Activated CD4-positive, alpha-beta T cell treated with anti-CD3 and anti-CD28 coated beads for 36 hours (primary cell): Measurements from ENCODE around the gene MYCBP2. TPM values are rescaled to one million over a fixed set of nuclear protein-coding genes. Genes with fewer than 3 reads are reported as not detected.

Experiments
- ATAC-seq: fragments of 200-7000 bp; cut with Tn5 transposase; one replicate; pipeline ENCODE4 v1.10.0; 2021; ENCODE audit warnings: mild to moderate bottlenecking, moderate library complexity
- CTCF ChIA-PET: fragments of 350-600 bp; sonication (Branson Sonifier 250); formaldehyde crosslinking; loops from one replicate; lab custom pipeline; 2021; ENCODE audit warnings: antibody characterized with exemption; lab: Charles Lee
- POLR2A ChIA-PET: fragments of 350-600 bp; sonication (Branson Sonifier 250); formaldehyde crosslinking; loops from one replicate; lab custom pipeline; 2021; ENCODE audit warnings: antibody characterized with exemption, inconsistent platforms; lab: Charles Lee
- DNase-seq: peaks from one replicate; pipeline ENCODE4 v3.0.0-alpha.2; 2020
- H3K27ac Mint-ChIP-seq: one replicate; pipeline ENCODE4 v1.8.0; 2021; ENCODE audit warnings: mixed read lengths
- H3K27me3 Mint-ChIP-seq: one replicate; pipeline ENCODE4 v1.8.0; 2021; ENCODE audit warnings: mixed read lengths
- H3K36me3 Mint-ChIP-seq: one replicate; pipeline ENCODE4 v1.8.0; 2021; ENCODE audit warnings: low read depth, mixed read lengths
- H3K4me1 Mint-ChIP-seq: one replicate; pipeline ENCODE4 v1.8.0; 2021; ENCODE audit warnings: mixed read lengths
- H3K4me3 Mint-ChIP-seq: one replicate; pipeline ENCODE4 v1.8.0; 2021; ENCODE audit warnings: mild to moderate bottlenecking, moderate library complexity, mixed read lengths
- H3K9me3 Mint-ChIP-seq: one replicate; pipeline ENCODE4 v1.8.0; 2021; ENCODE audit warnings: low read depth, mixed read lengths
- intact Hi-C, 2 experiments: fragments of 100-400 bp; cut with DNase I in 1 of 2; cut with micrococcal nuclease in 1 of 2; formaldehyde crosslinking; loops; one replicate each; pipeline versions ENCODE4 v1.14.2 to v1.15.1; 2022 to 2024; cut with DNase I, micrococcal nuclease
- total RNA-seq, 2 experiments: library from RNA; stranded (reverse); gene quantifications; one replicate each; pipeline ENCODE4 v1.2.3, GENCODE V29; 2021

The MYCBP2 gene
- total RNA-seq, 2 experiments from 2014 or later: 71.3 to 85.9 TPM

- ChIA-PET CTCF (interaction anchor here (0.6 to 0.9 kb wide), 3 partner anchors 10 to 356 kb away, joined by 3 to 5 read pairs (median 4); partner anchors contain the start of gene MYCBP2), POLR2A (no interaction called here)
- Mint-ChIP-seq H3K4me1 (peaks cover 17% of the 10 kb centered on the region), H3K9me3 (no peaks in the 10 kb centered on the region), H3K36me3 (no peaks in the 10 kb centered on the region), H3K4me3 (no peak overlapping the region), H3K27ac (no peak overlapping the region), H3K27me3 (no peaks in the 10 kb centered on the region)
- DNase-seq (no peak), ATAC-seq (no peak)
- intact Hi-C loops: no loop called here
Observed at GRCh38 chr13:77337159-77337558, 10.3 kb upstream of the MYCBP2 start.

DNA sequence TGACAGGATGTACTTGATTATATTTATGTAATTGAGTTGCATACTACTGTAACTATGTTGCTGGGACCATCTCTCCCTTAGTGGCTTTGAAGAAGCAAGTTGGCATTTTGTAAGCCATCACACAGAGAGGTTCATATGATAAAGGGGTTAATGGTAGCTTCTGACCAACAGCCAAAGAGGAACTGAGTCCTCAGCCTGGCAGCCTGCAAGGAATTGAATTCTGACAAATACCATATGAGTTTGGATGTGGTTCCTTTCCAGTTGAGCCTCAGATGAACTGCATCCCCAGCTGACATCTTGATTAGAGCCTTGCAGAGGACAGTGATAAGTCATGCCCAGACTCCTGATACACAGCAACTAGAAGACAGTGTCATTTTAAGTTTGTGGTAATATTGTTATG lies 8.6 kb upstream of the MYCBP2 start:
- DNase-seq (no peak), ATAC-seq (no peak)
- intact Hi-C loops: no loop called here
- no peaks in the 10 kb centered on the region for H3K27me3 Mint-ChIP-seq
- H3K9me3 Mint-ChIP-seq: no peaks in the 10 kb centered on the region
- no peak overlapping the region for H3K27ac Mint-ChIP-seq
- H3K4me3 Mint-ChIP-seq: no peak overlapping the region
- CTCF ChIA-PET: interaction anchor here (1.0 kb wide), 2 partner anchors 9 to 10 kb away, joined by 3 read pairs; partner anchors contain the start of gene MYCBP2
- POLR2A ChIA-PET: no interaction called here
- H3K36me3 Mint-ChIP-seq: no peaks in the 10 kb centered on the region
- H3K4me1 Mint-ChIP-seq: peaks cover 26% of the 10 kb centered on the region

- Mint-ChIP-seq H3K27ac (no peak overlapping the region), H3K4me1 (peaks cover 21% of the 10 kb centered on the region), H3K4me3 (no peak overlapping the region), H3K36me3 (no peaks in the 10 kb centered on the region), H3K27me3 (no peaks in the 10 kb centered on the region), H3K9me3 (no peaks in the 10 kb centered on the region)
- DNase-seq (no peak), ATAC-seq (no peak)
- ChIA-PET POLR2A (interaction anchor here (0.6 kb wide), 1 partner anchor 55 kb away, joined by 3 read pairs; no protein-coding TSS in a partner anchor), CTCF (interaction anchor here (0.6 to 1.9 kb wide), 4 partner anchors 12 to 315 kb away, joined by 3 to 5 read pairs (median 4); no protein-coding TSS in a partner anchor)
- intact Hi-C loops: no loop called here
Observed at GRCh38 chr13:77333594-77333993, 6.7 kb upstream of the MYCBP2 start.

DNA sequence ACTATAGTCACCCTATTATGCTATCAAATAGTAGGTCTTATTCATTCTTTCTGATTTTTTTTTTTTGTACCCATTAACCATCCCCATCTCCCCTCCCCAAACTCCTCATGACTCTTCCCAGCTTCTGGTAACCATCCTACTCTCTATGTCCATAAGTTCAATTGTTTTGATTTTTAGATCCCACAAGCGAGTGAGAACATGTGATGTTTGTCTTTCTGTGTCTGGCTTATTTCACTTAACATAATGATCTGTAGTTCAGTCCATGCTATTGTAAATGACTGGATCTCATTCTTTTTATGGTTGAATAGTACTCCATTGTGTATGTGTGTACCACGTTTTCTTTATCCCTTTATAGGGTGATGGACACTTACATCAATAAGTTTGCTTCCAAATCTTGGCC lies 4.5 kb upstream of the MYCBP2 start:
- no peak for DNase-seq
- Mint-ChIP-seq H3K36me3 (no peaks in the 10 kb centered on the region), H3K9me3 (no peaks in the 10 kb centered on the region), H3K4me1 (peaks cover 35% of the 10 kb centered on the region), H3K27me3 (no peaks in the 10 kb centered on the region), H3K27ac (peak overlapping the region; percentile 24), H3K4me3 (no peak overlapping the region)
- CTCF ChIA-PET: interaction anchor here (1.0 kb wide), 1 partner anchor 146 kb away, joined by 3 read pairs; no protein-coding TSS in a partner anchor
- POLR2A ChIA-PET: no interaction called here
- ATAC-seq: no peak
- intact Hi-C loops: no loop called here

- Mint-ChIP-seq H3K27me3 (no peaks in the 10 kb centered on the region), H3K27ac (peak overlapping the region; percentile 96), H3K4me3 (peak overlapping the region; percentile 95), H3K4me1 (peaks cover 35% of the 10 kb centered on the region), H3K9me3 (no peaks in the 10 kb centered on the region), H3K36me3 (no peaks in the 10 kb centered on the region)
- ATAC-seq (peak; percentile 0), DNase-seq (no peak)
- CTCF ChIA-PET: interaction anchor here (0.5 to 1.4 kb wide), 10 partner anchors 10 to 1266 kb away, joined by 3 to 8 read pairs (median 3); no protein-coding TSS in a partner anchor
- intact Hi-C loops: loop anchor here (1.0 to 10.0 kb wide), 8 partner anchors 15 to 1795 kb away; partner anchors contain the start of genes SLAIN1 (in 2 of the 2), COMMD6 (in 1 of the 2), FBXL3 (in 1 of the 2) and KCTD12 (in 1 of the 2)
- POLR2A ChIA-PET: interaction anchor here (0.9 to 1.4 kb wide), 4 partner anchors 11 to 148 kb away, joined by 3 to 8 read pairs (median 4); no protein-coding TSS in a partner anchor
Observed at GRCh38 chr13:77329911-77330584, 3.2 kb upstream of the MYCBP2 start.

GRCh38 chr13:77329133-77329910 lies 2.4 kb upstream of the MYCBP2 start:
- peaks cover 42% of the 10 kb centered on the region for H3K4me1 Mint-ChIP-seq
- peak overlapping the region; percentile 95 for H3K4me3 Mint-ChIP-seq
- no peaks in the 10 kb centered on the region for H3K9me3 Mint-ChIP-seq
- peak overlapping the region; percentile 96 for H3K27ac Mint-ChIP-seq
- H3K36me3 Mint-ChIP-seq: no peaks in the 10 kb centered on the region
- intact Hi-C loops: loop anchor here (1.0 to 10.0 kb wide), 8 partner anchors 16 to 1795 kb away; partner anchors contain the start of genes SLAIN1 (in 2 of the 2), COMMD6 (in 1 of the 2), FBXL3 (in 1 of the 2) and KCTD12 (in 1 of the 2)
- ATAC-seq (peak; percentile 69), DNase-seq (peak; percentile 96)
- ChIA-PET CTCF (interaction anchor here (0.5 to 1.8 kb wide), 10 partner anchors 9 to 1267 kb away, joined by 3 to 9 read pairs (median 3); no protein-coding TSS in a partner anchor), POLR2A (interaction anchor here (0.9 to 1.4 kb wide), 4 partner anchors 10 to 149 kb away, joined by 3 to 8 read pairs (median 4); no protein-coding TSS in a partner anchor)
- H3K27me3 Mint-ChIP-seq: no peaks in the 10 kb centered on the region

GRCh38 chr13:77328819-77329132 lies 1.9 kb upstream of the MYCBP2 start:
- peak overlapping the region; percentile 95 for H3K4me3 Mint-ChIP-seq
- ATAC-seq: peak; percentile 2

GRCh38 chr13:77325371-77325980 lies 1.4 kb downstream of the MYCBP2 start:
- no peaks in the 10 kb centered on the region for H3K27me3 Mint-ChIP-seq
- CTCF ChIA-PET: interaction anchor here (0.7 to 3.3 kb wide), 11 partner anchors 8 to 227 kb away, joined by 3 to 25 read pairs (median 3); no protein-coding TSS in a partner anchor
- H3K36me3 Mint-ChIP-seq: peaks cover 5% of the 10 kb centered on the region
- peaks cover 69% of the 10 kb centered on the region for H3K4me1 Mint-ChIP-seq
- POLR2A ChIA-PET: interaction anchor here (0.7 to 1.8 kb wide), 3 partner anchors 20 to 34 kb away, joined by 3 to 5 read pairs (median 3); no protein-coding TSS in a partner anchor
- no peak for ATAC-seq
- peak overlapping the region; percentile 90 for H3K4me3 Mint-ChIP-seq
- intact Hi-C loops: loop anchor here (1.0 to 10.0 kb wide), 3 partner anchors 34 to 1791 kb away; partner anchors contain the start of genes COMMD6 (in 1 of the 2) and FBXL3 (in 1 of the 2)
- peak overlapping the region; percentile 92 for H3K27ac Mint-ChIP-seq
- H3K9me3 Mint-ChIP-seq: no peaks in the 10 kb centered on the region
- DNase-seq: no peak

More at GRCh38 chr13:77328819-77329132, 1.9 kb upstream of the MYCBP2 start:
- intact Hi-C loops: loop anchor here (1.0 to 10.0 kb wide), 8 partner anchors 17 to 1794 kb away; partner anchors contain the start of genes SLAIN1 (in 2 of the 2), COMMD6 (in 1 of the 2), FBXL3 (in 1 of the 2) and KCTD12 (in 1 of the 2)
- Mint-ChIP-seq H3K4me1 (peaks cover 47% of the 10 kb centered on the region), H3K27me3 (no peaks in the 10 kb centered on the region), H3K27ac (peak overlapping the region; percentile 96), H3K36me3 (peaks cover 4% of the 10 kb centered on the region), H3K9me3 (no peaks in the 10 kb centered on the region)
- CTCF ChIA-PET: interaction anchor here (0.8 to 1.8 kb wide), 4 partner anchors 16 to 335 kb away, joined by 3 to 9 read pairs (median 4); no protein-coding TSS in a partner anchor
- POLR2A ChIA-PET: interaction anchor here (0.9 to 1.4 kb wide), 4 partner anchors 9 to 150 kb away, joined by 3 to 8 read pairs (median 4); no protein-coding TSS in a partner anchor
- DNase-seq: no peak

DNA sequence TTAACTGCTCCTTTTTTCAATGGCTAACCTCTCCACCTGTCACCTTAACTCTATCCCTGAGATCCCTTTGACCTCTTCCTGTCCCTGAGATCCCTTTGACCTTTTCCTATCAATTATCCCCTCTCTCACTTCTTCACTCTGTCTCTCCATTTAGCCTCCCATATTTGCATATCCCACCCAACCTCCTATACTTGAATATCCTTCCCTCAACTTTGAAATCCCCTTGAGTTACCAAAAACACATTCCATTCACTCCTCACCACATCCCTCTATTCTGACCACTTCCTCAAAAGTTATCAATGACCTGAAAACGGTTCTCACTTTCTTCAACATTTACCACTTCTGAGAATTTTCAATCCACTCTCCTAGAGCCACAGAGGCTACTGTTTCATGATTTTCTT lies 3.0 kb downstream of the MYCBP2 start:
- Mint-ChIP-seq H3K4me1 (peaks cover 78% of the 10 kb centered on the region), H3K27ac (peak overlapping the region; percentile 92), H3K27me3 (no peaks in the 10 kb centered on the region), H3K36me3 (peaks cover 5% of the 10 kb centered on the region), H3K4me3 (peak overlapping the region; percentile 90), H3K9me3 (no peaks in the 10 kb centered on the region)
- POLR2A ChIA-PET: no interaction called here
- DNase-seq (no peak), ATAC-seq (no peak)
- intact Hi-C loops: loop anchor here in 1 of 2 experiments (10.0 kb wide), 1 partner anchor 1789 kb away; the partner anchor contains the start of gene COMMD6
- CTCF ChIA-PET: no interaction called here

GRCh38 chr13:77319536-77319935 lies 7.4 kb downstream of the MYCBP2 start:
- intact Hi-C loops: no loop called here
- no peak overlapping the region for H3K4me3 Mint-ChIP-seq
- no peaks in the 10 kb centered on the region for H3K27me3 Mint-ChIP-seq
- H3K4me1 Mint-ChIP-seq: peaks cover 93% of the 10 kb centered on the region
- H3K9me3 Mint-ChIP-seq: no peaks in the 10 kb centered on the region
- peak overlapping the region; percentile 9 for H3K27ac Mint-ChIP-seq
- no peak for ATAC-seq
- ChIA-PET CTCF (interaction anchor here (0.6 to 1.9 kb wide), 4 partner anchors 10 to 347 kb away, joined by 4 to 7 read pairs (median 6); no protein-coding TSS in a partner anchor), POLR2A (interaction anchor here (1.0 kb wide), 1 partner anchor 10 kb away, joined by 3 read pairs; no protein-coding TSS in a partner anchor)
- peaks cover 5% of the 10 kb centered on the region for H3K36me3 Mint-ChIP-seq
- no peak for DNase-seq
